Measurements from ENCODE around the gene ACP5.
A peak's percentile ranks its signal among the peaks of the same experiment; 100 is the strongest.

Gene ACP5

GRCh38 chr19:11549386-11549953, 28.0 kb downstream of the ACP5 start:
- no peak overlapping the region for H3K4me3 ChIP-seq (ENCODE audit: low read depth, low read length)

DNA sequence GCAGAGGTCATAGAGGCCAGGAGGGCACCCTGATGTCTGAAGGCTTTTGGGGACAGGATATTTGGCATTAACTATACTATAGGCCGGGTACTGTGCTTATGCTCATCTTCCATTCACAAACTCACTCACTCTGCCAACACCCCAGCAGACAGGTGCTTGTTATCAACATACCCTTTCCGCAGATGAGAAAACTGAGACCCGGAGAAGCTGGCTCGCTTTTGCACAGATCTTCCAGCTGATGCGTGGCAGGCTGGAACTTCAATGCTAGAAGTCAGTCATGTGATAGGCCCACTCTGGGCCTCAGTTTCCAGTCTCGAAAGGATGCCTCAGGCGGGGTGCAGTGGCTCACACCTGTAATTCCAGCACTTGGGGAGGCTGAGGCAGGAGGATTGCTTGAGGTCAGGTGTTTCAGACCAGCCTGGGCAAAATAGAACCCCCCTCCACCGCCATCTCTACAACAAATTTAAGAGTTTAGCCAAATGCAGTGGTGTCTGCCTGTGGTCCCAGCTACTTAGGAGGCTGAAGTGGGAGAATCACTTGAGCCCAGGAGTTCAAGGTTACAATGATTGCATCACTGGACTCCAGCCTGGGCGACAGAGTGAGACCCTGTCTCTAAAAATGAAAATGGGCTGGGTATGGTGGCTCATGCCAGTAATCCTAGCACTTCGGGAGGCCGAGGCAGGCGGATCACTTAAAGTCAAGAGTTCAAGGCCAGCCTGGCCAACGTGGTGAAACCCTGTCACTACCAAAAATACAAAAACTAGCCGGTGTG, 29.3 kb downstream of the ACP5 start:
- no peak overlapping the region for H3K4me3 ChIP-seq (ENCODE audit: low read depth, low read length)

DNA sequence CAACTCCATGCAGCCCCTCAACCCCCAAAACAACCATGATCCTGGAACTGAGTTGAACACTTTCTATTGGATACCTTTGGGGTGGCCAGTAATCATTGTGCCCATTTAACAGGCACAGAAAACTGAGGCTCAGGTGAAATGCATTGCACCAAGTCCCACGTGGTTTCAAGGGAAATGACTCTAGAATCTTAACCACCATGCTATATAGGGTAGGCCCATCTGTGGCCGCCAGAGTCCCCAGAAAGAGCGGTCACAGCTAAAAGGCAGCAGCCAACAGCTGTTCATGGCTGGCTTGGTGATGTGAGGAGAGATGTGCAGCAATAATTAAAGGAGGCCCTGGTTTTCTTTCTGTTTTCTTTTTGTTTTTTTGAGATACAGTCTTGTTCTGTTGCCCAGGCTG, 36.2 kb downstream of the ACP5 start:
- H3K4me3 ChIP-seq (ENCODE audit: low read depth, low read length): no peak overlapping the region

- H3K4me3 ChIP-seq (ENCODE audit: low read depth, low read length): no peak overlapping the region
Observed at GRCh38 chr19:11540645-11541044, 36.8 kb downstream of the ACP5 start.

DNA sequence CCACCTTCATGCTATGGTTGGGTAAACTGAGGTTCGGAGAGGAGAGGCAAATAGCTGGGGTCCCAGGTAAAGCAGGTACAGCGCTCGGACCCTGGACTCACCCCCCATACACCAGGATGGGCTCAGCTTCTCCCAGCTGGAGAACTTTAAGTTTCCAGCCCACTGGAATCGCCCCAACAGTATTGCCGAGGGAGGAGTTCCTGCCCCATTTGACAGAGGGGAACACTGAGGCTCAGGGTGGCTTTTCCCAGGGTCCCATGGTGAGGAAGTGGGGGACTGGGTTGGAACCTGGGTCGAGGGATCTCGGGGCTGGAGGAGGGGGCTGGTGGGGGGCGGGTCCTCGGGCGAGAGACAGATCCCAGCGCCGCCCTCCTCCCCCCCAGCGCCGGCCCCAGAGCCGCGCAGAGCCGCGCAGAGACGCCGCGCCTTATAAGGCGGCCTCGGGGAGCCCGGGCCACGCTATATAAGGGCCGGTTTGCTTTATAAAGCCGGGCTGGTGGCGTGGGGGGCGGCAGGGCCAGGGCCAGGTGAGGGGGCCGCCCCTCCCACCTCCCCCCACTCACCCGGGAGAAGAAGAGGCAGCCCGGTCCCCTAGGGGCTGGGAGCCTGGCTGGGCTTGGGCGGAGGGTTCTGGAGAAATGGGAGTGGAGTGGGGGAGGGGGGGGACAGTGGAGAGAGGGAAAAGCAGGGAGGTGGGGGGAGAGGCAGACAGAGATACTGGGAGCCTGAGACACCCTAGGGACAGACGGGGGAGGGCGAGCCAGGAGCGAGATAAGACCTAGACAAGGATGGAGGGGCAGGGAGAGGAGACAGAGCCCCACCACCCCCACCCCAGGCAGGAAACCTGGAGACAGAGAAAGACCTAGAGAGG, 37.7 kb downstream of the ACP5 start:
- peak overlapping the region; percentile 35 for H3K4me3 ChIP-seq (ENCODE audit: low read depth, low read length)

DNA sequence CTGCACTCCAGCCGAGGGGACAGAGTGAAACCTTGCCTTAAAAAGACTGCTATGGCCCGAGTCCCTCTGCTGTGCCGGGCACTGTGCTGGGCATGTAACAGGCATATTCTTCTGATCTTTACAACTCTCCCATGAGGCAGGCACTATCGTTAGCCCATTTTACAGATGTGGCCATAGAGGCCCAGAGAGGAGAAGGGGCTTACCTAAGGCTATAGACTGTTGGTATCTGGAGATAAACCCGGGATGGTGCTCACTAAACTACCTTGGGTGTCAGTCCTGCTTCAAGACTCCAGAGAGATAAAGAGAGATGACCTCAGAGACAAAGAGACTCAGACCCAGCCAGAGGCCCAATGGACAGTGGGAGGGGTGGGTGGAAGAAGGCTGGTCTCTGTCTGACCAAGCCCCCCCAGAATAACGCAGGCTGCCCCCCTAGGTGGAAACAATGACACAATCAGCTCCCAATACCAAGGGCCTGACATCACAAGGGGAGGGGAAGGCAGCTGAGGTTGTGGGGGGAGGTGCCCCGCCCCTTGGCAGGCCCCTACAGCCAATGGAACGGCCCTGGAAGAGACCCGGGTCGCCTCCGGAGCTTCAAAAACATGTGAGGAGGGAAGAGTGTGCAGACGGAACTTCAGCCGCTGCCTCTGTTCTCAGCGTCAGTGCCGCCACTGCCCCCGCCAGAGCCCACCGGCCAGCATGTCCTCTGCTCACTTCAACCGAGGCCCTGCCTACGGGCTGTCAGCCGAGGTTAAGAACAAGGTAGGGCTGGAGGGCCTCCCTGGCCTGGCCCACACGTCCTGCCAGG, 39.0 kb downstream of the ACP5 start, which contains the start of gene CNN1:
Gene CNN1, plus strand, starts transcription at position 620 of the 805 bp plus-strand sequence. Its CDS starts 77 bp downstream, at position 697.
- H3K4me3 ChIP-seq (ENCODE audit: low read depth, low read length): peak within 1 kb of the TSS; percentile 35

- H3K4me3 ChIP-seq (ENCODE audit: low read depth, low read length): peak overlapping the region; percentile 24
Observed at GRCh38 chr19:11535792-11536595, 41.5 kb downstream of the ACP5 start.

- H3K4me3 ChIP-seq (ENCODE audit: low read depth, low read length): no peak overlapping the region
Observed at GRCh38 chr19:11534948-11535347, 42.5 kb downstream of the ACP5 start.

GRCh38 chr19:11534538-11534937, 42.9 kb downstream of the ACP5 start:
- no peak overlapping the region for H3K4me3 ChIP-seq (ENCODE audit: low read depth, low read length)

DNA sequence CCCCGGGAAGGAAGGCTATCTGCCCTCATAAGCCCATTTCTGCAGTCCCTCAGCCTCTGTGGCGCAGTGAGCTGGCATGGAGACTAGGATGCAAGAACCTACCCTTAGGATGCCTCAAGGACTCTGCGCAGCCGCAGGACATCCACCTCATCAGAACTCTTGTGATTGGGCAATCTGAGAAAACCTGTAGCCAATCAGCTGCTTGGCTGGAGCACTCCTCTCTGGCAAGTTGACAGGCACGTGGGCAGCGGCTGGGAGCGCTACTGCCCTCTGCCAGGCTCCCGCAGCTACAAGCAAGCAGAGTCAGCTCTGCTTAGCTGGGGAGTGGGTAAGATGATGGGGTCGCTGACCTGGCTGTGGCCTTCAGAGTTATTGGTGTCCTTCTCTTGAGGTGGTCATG, 47.0 kb downstream of the ACP5 start:
- no peak overlapping the region for H3K4me3 ChIP-seq (ENCODE audit: low read depth, low read length)

DNA sequence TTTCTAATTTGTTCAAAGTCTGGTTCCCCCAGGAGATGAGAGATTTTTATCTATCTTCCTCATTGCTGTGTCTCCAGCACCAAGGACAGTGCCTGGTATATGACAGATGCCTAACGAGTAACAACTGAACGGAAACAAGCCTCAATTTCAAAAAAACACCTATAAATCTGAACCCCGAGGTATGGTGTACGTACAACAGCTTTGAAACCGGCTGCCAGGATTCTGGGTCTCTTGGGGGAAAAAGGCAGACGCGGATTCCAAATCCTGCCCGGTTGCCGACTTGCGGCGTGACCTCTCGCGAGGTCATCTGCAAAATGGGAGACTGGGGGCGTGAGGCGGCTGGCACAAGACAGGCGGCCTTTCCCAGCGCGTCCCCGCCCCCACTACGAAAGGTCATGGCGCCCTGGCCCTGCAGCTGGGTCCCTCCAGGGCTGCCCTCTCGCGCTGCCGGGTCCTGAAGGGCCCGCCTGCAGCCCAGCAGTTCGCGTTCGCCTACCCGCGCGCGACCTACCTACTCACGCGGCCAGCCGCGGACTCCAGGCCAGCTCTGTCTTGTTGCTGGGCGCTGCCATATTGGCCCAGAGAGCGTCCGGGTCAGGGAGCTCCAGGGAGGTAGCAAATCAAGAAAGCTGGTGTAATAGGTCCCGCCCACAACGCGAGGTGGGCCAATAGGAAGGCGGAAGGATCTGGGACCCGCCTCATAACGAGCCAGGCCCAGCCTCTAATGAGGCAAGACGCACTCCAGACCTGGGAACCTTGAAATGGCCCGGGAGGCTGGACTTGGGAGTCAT, 48.7 kb downstream of the ACP5 start, which contains the start of gene ECSIT:
Gene ECSIT, minus strand, starts transcription at position 584 of the 791 bp plus-strand sequence. CDS start 9,964 bp downstream, outside the sequence.
- H3K4me3 ChIP-seq (ENCODE audit: low read depth, low read length): peak within 1 kb of the TSS; percentile 79

All from iPS-11a (cell line).